Karpas-422 (cell line): ENCODE data around the gene MGRN1. TPM values are rescaled to one million over a fixed set of nuclear protein-coding genes. Genes with fewer than 3 reads are reported as not detected.

Experiments
- DNase-seq: peaks from one replicate; pipeline ENCODE4 v3.0.0-alpha.2; 2015
- H2AFZ ChIP-seq: fragments of 200-600 bp; sonication (generic); 2 replicates; pipeline ENCODE4 v1.6.1; 2014; ENCODE audit warnings: antibody characterized with exemption, low read length, mixed read lengths
- H3K27ac ChIP-seq: fragments of 200-600 bp; sonication (generic); 2 replicates; pipeline ENCODE4 v1.5.1; 2014; ENCODE audit warnings: mild to moderate bottlenecking, low read length, moderate library complexity
- H3K27me3 ChIP-seq: fragments of 200-600 bp; sonication (generic); 2 replicates; pipeline ENCODE4 v1.6.1; 2014; ENCODE audit warnings: low read length, mixed read lengths
- H3K36me3 ChIP-seq: fragments of 200-600 bp; sonication (generic); 2 replicates; pipeline ENCODE4 v1.6.1; 2014; ENCODE audit warnings: low read length, mixed read lengths; ENCODE audit not compliant: insufficient read depth
- H3K4me1 ChIP-seq: fragments of 200-600 bp; sonication (generic); 2 replicates; pipeline ENCODE4 v1.6.1; 2014; ENCODE audit warnings: mild to moderate bottlenecking, low read length, mixed read lengths
- H3K4me2 ChIP-seq: fragments of 200-600 bp; sonication (generic); 2 replicates; pipeline ENCODE4 v1.6.1; 2014; ENCODE audit warnings: low read length, low read depth, mild to moderate bottlenecking; ENCODE audit not compliant: poor library complexity, severe bottlenecking
- H3K4me3 ChIP-seq: fragments of 200-600 bp; sonication (generic); 2 replicates; pipeline ENCODE4 v1.5.1; 2014; ENCODE audit warnings: mild to moderate bottlenecking, antibody characterized with exemption, low read length, mixed read lengths
- H3K79me2 ChIP-seq: fragments of 200-600 bp; sonication (generic); 2 replicates; pipeline ENCODE4 v1.6.1; 2014; ENCODE audit warnings: mild to moderate bottlenecking, low read length, mixed read lengths
- H3K9ac ChIP-seq: fragments of 200-600 bp; sonication (generic); 2 replicates; pipeline ENCODE4 v1.6.0; 2014; ENCODE audit warnings: low read length
- H3K9me2 ChIP-seq: fragments of 200-600 bp; sonication (generic), shearing (Covaris generic); replicated peaks from 2 replicates; pipeline ENCODE4 v1.6.0; 2014; ENCODE audit warnings: mild to moderate bottlenecking, low read length, moderate library complexity; ENCODE audit not compliant: insufficient read depth
- H3K9me3 ChIP-seq: fragments of 300-700, 200-600 bp; sonication (generic); 2 replicates; pipeline ENCODE4 v1.6.1; 2014; ENCODE audit warnings: low read length, mixed read lengths
- H4K20me1 ChIP-seq: fragments of 200-600 bp; sonication (generic); 2 replicates; pipeline ENCODE4 v1.6.1; 2014; ENCODE audit warnings: mild to moderate bottlenecking, antibody characterized with exemption, low read length, low read depth; ENCODE audit not compliant: insufficient read depth
- total RNA-seq: library from RNA; depleted of rRNA; stranded (reverse); fragments of >200 nt; shearing (Covaris generic); gene quantifications from 2 replicates; pipeline ENCODE4 v1.2.3, GENCODE V29; 2014; ENCODE audit warnings: low replicate concordance

MGRN1 gene
- total RNA-seq, 1 experiment from 2014 or later = 23.0 TPM

GRCh38 chr16:4676831-4677230 is 52.2 kb downstream of the MGRN1 start:
- H3K4me2 ChIP-seq = no peak overlapping the region

GRCh38 chr16:4677390-4677789 is 52.8 kb downstream of the MGRN1 start:
- H3K4me3 ChIP-seq = no peak overlapping the region
- no peak overlapping the region for H3K27ac ChIP-seq
- no peak for DNase-seq
- no peaks in the 10 kb centered on the region for H3K4me1 ChIP-seq
- no peak overlapping the region for H3K9ac ChIP-seq
- H4K20me1 ChIP-seq = no peaks in the 10 kb centered on the region
- no peaks in the 10 kb centered on the region for H3K9me3 ChIP-seq
- no peaks in the 10 kb centered on the region for H3K79me2 ChIP-seq
- no peaks in the 10 kb centered on the region for H3K36me3 ChIP-seq
- no peak overlapping the region for H2AFZ ChIP-seq
- H3K27me3 ChIP-seq = no peaks in the 10 kb centered on the region
- no peak overlapping the region for H3K4me2 ChIP-seq
- no peaks in the 10 kb centered on the region for H3K9me2 ChIP-seq

More at GRCh38 chr16:4676831-4677230, 52.2 kb downstream of the MGRN1 start:
- H3K4me1 ChIP-seq = no peaks in the 10 kb centered on the region
- H2AFZ ChIP-seq = no peak overlapping the region
- H4K20me1 ChIP-seq = no peaks in the 10 kb centered on the region
- H3K4me3 ChIP-seq = no peak overlapping the region
- H3K27ac ChIP-seq = no peak overlapping the region
- H3K27me3 ChIP-seq = no peaks in the 10 kb centered on the region
- H3K9me3 ChIP-seq = no peaks in the 10 kb centered on the region
- DNase-seq = no peak
- no peak overlapping the region for H3K9ac ChIP-seq
- H3K36me3 ChIP-seq = no peaks in the 10 kb centered on the region
- no peaks in the 10 kb centered on the region for H3K79me2 ChIP-seq
- H3K9me2 ChIP-seq = no peaks in the 10 kb centered on the region

- H3K27ac ChIP-seq = no peak overlapping the region
- H3K36me3 ChIP-seq = no peaks in the 10 kb centered on the region
- H3K27me3 ChIP-seq = no peaks in the 10 kb centered on the region
- no peak overlapping the region for H3K9ac ChIP-seq
- no peaks in the 10 kb centered on the region for H3K9me3 ChIP-seq
- H3K9me2 ChIP-seq = no peaks in the 10 kb centered on the region
- H3K4me1 ChIP-seq = no peaks in the 10 kb centered on the region
- H3K4me3 ChIP-seq = no peak overlapping the region
- H3K4me2 ChIP-seq = no peak overlapping the region
- H2AFZ ChIP-seq = no peak overlapping the region
- no peaks in the 10 kb centered on the region for H4K20me1 ChIP-seq
- no peak for DNase-seq
- no peaks in the 10 kb centered on the region for H3K79me2 ChIP-seq
These were observed 53.4 kb downstream of the MGRN1 start for GRCh38 chr16:4677994-4678393.

GRCh38 chr16:4678596-4678995 is 54.0 kb downstream of the MGRN1 start:
- Histone ChIP-seq H3K79me2 (no peaks in the 10 kb centered on the region), H3K4me1 (no peaks in the 10 kb centered on the region), H3K9ac (no peak overlapping the region), H3K9me3 (no peaks in the 10 kb centered on the region), H3K4me2 (no peak overlapping the region), H3K27me3 (no peaks in the 10 kb centered on the region), H3K27ac (no peak overlapping the region), H2AFZ (no peak overlapping the region), H3K4me3 (no peak overlapping the region), H3K36me3 (no peaks in the 10 kb centered on the region), H4K20me1 (no peaks in the 10 kb centered on the region), H3K9me2 (no peaks in the 10 kb centered on the region)
- DNase-seq = no peak

- H3K4me3 ChIP-seq = no peak overlapping the region
- no peaks in the 10 kb centered on the region for H3K4me1 ChIP-seq
- no peaks in the 10 kb centered on the region for H3K9me3 ChIP-seq
- H3K36me3 ChIP-seq = no peaks in the 10 kb centered on the region
- H2AFZ ChIP-seq = no peak overlapping the region
- H3K9ac ChIP-seq = no peak overlapping the region
- H4K20me1 ChIP-seq = no peaks in the 10 kb centered on the region
- no peaks in the 10 kb centered on the region for H3K27me3 ChIP-seq
- no peaks in the 10 kb centered on the region for H3K9me2 ChIP-seq
- no peak overlapping the region for H3K27ac ChIP-seq
- H3K79me2 ChIP-seq = no peaks in the 10 kb centered on the region
- no peak overlapping the region for H3K4me2 ChIP-seq
- DNase-seq = no peak
These were observed 54.7 kb downstream of the MGRN1 start for GRCh38 chr16:4679156-4679849.

- Histone ChIP-seq H2AFZ (no peak overlapping the region), H4K20me1 (no peaks in the 10 kb centered on the region), H3K79me2 (no peaks in the 10 kb centered on the region), H3K9ac (no peak overlapping the region), H3K4me3 (no peak overlapping the region), H3K27ac (no peak overlapping the region), H3K27me3 (no peaks in the 10 kb centered on the region), H3K4me2 (no peak overlapping the region), H3K36me3 (no peaks in the 10 kb centered on the region), H3K9me2 (no peaks in the 10 kb centered on the region), H3K9me3 (no peaks in the 10 kb centered on the region), H3K4me1 (no peaks in the 10 kb centered on the region)
- DNase-seq = no peak
These were observed 55.4 kb downstream of the MGRN1 start for GRCh38 chr16:4679850-4680636.

GRCh38 chr16:4680673-4681470 is 56.2 kb downstream of the MGRN1 start:
- no peak for DNase-seq
- Histone ChIP-seq H3K4me3 (no peak overlapping the region), H3K36me3 (no peaks in the 10 kb centered on the region), H3K27me3 (no peaks in the 10 kb centered on the region), H3K79me2 (no peaks in the 10 kb centered on the region), H4K20me1 (no peaks in the 10 kb centered on the region), H3K4me1 (no peaks in the 10 kb centered on the region), H2AFZ (no peak overlapping the region), H3K9ac (no peak overlapping the region), H3K4me2 (no peak overlapping the region), H3K9me2 (no peaks in the 10 kb centered on the region), H3K27ac (no peak overlapping the region), H3K9me3 (no peaks in the 10 kb centered on the region)

GRCh38 chr16:4681471-4682083 is 57.0 kb downstream of the MGRN1 start:
- no peaks in the 10 kb centered on the region for H3K27me3 ChIP-seq
- no peaks in the 10 kb centered on the region for H4K20me1 ChIP-seq
- no peaks in the 10 kb centered on the region for H3K36me3 ChIP-seq
- H3K9me3 ChIP-seq = no peaks in the 10 kb centered on the region
- H3K79me2 ChIP-seq = no peaks in the 10 kb centered on the region
- DNase-seq = no peak
- no peak overlapping the region for H3K4me3 ChIP-seq
- no peaks in the 10 kb centered on the region for H3K9me2 ChIP-seq
- no peak overlapping the region for H3K4me2 ChIP-seq
- H2AFZ ChIP-seq = no peak overlapping the region
- no peak overlapping the region for H3K27ac ChIP-seq
- no peak overlapping the region for H3K9ac ChIP-seq
- H3K4me1 ChIP-seq = no peaks in the 10 kb centered on the region
